ENCODE results near the gene RGS12.
"Not testable (repeated sequence)": the region's sequence is repeated elsewhere in the genome, so short reads cannot be mapped to it uniquely, and the experiment has no call there.

- TF ChIP-seq CTCF (IDR thresholded peaks at IDR 0.05; ENCODE audit: insufficient read depth, low read depth, low read length); EZH2 (IDR thresholded peaks at IDR 0.05; ENCODE audit: insufficient read depth, low read length): not testable (repeated sequence)
These were observed 8.1 kb downstream of the RGS12 start for GRCh38 chr4:3300882-3301281.
